B cell (primary cell): ENCODE measurements around the gene CHCHD6. TPM values are rescaled to one million over a fixed set of nuclear protein-coding genes. Genes with fewer than 3 reads are reported as not detected.

Source experiments
- ATAC-seq: fragments of 200-7000 bp; cut with Tn5 transposase; one replicate; pipeline ENCODE4 v1.10.0; 2021; ENCODE audit warnings: low read depth, mild to moderate bottlenecking, moderate number of reproducible peaks, moderate library complexity
- CTCF ChIA-PET: fragments of 350-600 bp; sonication (Branson Sonifier 250); formaldehyde crosslinking; loops from one replicate; lab custom pipeline; 2021; ENCODE audit warnings: antibody characterized with exemption, inconsistent platforms; lab: Charles Lee
- POLR2A ChIA-PET: fragments of 350-600 bp; sonication (Branson Sonifier 250); formaldehyde crosslinking; loops from one replicate; lab custom pipeline; 2021; ENCODE audit warnings: antibody characterized with exemption; lab: Charles Lee
- DNase-seq: peaks from one replicate; pipeline ENCODE4 v3.0.0; 2013
- H2AFZ ChIP-seq: 2 replicates; pipeline ENCODE4 v1.6.1; 2012; ENCODE audit warnings: mild to moderate bottlenecking, low read depth, low read length; ENCODE audit not compliant: insufficient read depth, poor library complexity, severe bottlenecking
- H3K27ac ChIP-seq, 2 donors: 1 replicate in 1 of 2; 2 replicates in 1 of 2; pipeline ENCODE4 v1.5.1; 2012 to 2013; ENCODE audit warnings: low read length in 2 of 2, mild to moderate bottlenecking in 2 of 2, moderate library complexity in 1 of 2
- H3K27me3 ChIP-seq, 4 experiments: fragments of 200-600 bp in 1 of 4; sonication (generic) in 1 of 4; replicated peaks in 1 of 4; 1 replicate in 2 of 4; 2 replicates in 2 of 4; pipeline versions ENCODE4 v1.6.1 to v1.7.0; 2013 to 2016; ENCODE audit warnings: low read length in 3 of 4, mild to moderate bottlenecking in 2 of 4, mixed read lengths in 1 of 4, moderate library complexity in 1 of 4; ENCODE audit not compliant: insufficient read depth in 4 of 4, control insufficient read depth in 3 of 4; ENCODE audit errors: control extremely low read depth in 1 of 4
- H3K36me3 ChIP-seq, 2 experiments: replicated peaks in 1 of 2; 1 replicate in 1 of 2; 2 replicates in 1 of 2; pipeline versions ENCODE4 v1.6.1 to v1.7.1; 2013; ENCODE audit warnings: low read length in 1 of 2; ENCODE audit not compliant: insufficient read depth in 2 of 2, control insufficient read depth in 1 of 2; ENCODE audit errors: control extremely low read depth in 1 of 2, extremely low read depth in 1 of 2
- H3K4me1 ChIP-seq, 2 donors: fragments of 200-600 bp in 1 of 2; sonication (generic) in 1 of 2; 1 replicate in 1 of 2; 2 replicates in 1 of 2; pipeline versions ENCODE4 v1.5.1 to v1.6.1; 2013 to 2017; ENCODE audit warnings: low read length in 2 of 2; ENCODE audit not compliant: control insufficient read depth in 2 of 2, insufficient read depth in 2 of 2
- H3K4me2 ChIP-seq: replicated peaks from 2 replicates; pipeline ENCODE3; 2012; ENCODE audit warnings: mild to moderate bottlenecking, low read depth, low read length; ENCODE audit not compliant: poor library complexity, severe bottlenecking
- H3K4me3 ChIP-seq, 5 experiments: fragments of 200-600 bp in 1 of 5; sonication (generic) in 1 of 5; 1 replicate in 3 of 5; 2 replicates in 2 of 5; pipeline versions ENCODE4 v1.5.1 to v1.7.0; 2011 to 2016; ENCODE audit warnings: low read length in 4 of 5, mild to moderate bottlenecking in 4 of 5, low read depth in 2 of 5, control low read depth in 1 of 5, moderate library complexity in 1 of 5; ENCODE audit not compliant: insufficient read depth in 1 of 5; ENCODE audit errors: control extremely low read depth in 1 of 5, extremely low read depth in 1 of 5
- H3K79me2 ChIP-seq: fragments of 200-600 bp; sonication (generic); one replicate; pipeline ENCODE4 v1.6.0; 2016; ENCODE audit warnings: low read length; ENCODE audit not compliant: control insufficient read depth, insufficient read depth
- H3K9ac ChIP-seq: fragments of 200-600 bp; sonication (generic); 2 replicates; pipeline ENCODE4 v1.6.1; 2017; ENCODE audit warnings: mild to moderate bottlenecking, low read length, moderate library complexity
- H3K9me3 ChIP-seq, 3 donors: one replicate each; pipeline versions ENCODE4 v1.6.1 to v1.7.1; 2013; ENCODE audit warnings: low read length in 2 of 3; ENCODE audit not compliant: control insufficient read depth in 2 of 3, insufficient read depth in 1 of 3; ENCODE audit errors: control extremely low read depth in 1 of 3
- H4K20me1 ChIP-seq: 2 replicates; pipeline ENCODE4 v1.6.0; 2012; ENCODE audit warnings: mild to moderate bottlenecking, low read length; ENCODE audit not compliant: insufficient read depth, control insufficient read depth, poor library complexity, severe bottlenecking
- H3K27ac Mint-ChIP-seq: one replicate; pipeline ENCODE4 v1.8.0; 2021; ENCODE audit warnings: mixed read lengths
- H3K27me3 Mint-ChIP-seq: one replicate; pipeline ENCODE4 v1.8.0; 2021; ENCODE audit warnings: mixed read lengths
- H3K4me1 Mint-ChIP-seq: one replicate; pipeline ENCODE4 v1.8.0; 2021; ENCODE audit warnings: mixed read lengths
- H3K4me3 Mint-ChIP-seq: one replicate; pipeline ENCODE4 v1.8.0; 2021; ENCODE audit warnings: mixed read lengths
- H3K9me3 Mint-ChIP-seq: one replicate; pipeline ENCODE4 v1.8.0; 2022; ENCODE audit warnings: mixed read lengths; ENCODE audit not compliant: insufficient read depth
- EZH2 ChIP-seq: IDR thresholded peaks from 2 replicates; pipeline ENCODE4 v1.6.1; 2012; ENCODE audit warnings: borderline replicate concordance, low read depth, mild to moderate bottlenecking, moderate library complexity, low read length; ENCODE audit not compliant: insufficient read depth, poor library complexity, severe bottlenecking
- WGBS: methylation state at CpG from one replicate; pipeline ENCODE4 v1.1.5; 2013; ENCODE audit warnings: missing lambda C conversion rate; ENCODE audit not compliant: insufficient coverage; 5-methylcytosine and 5-hydroxymethylcytosine counted together
- intact Hi-C: fragments of 100-400 bp; cut with micrococcal nuclease; formaldehyde crosslinking; loops from one replicate; pipeline ENCODE4 v1.10.0; 2022
- polyA plus RNA-seq: library from polyadenylated mRNA; depleted of rRNA; stranded (reverse); fragments of >200 nt; gene quantifications from 2 replicates; pipeline ENCODE4 v1.2.3, GENCODE V29; 2012
- total RNA-seq, 2 donors: library from RNA; stranded (reverse); fragments of 120-200 nt in 1 of 2; gene quantifications; 1 replicate in 1 of 2; 2 replicates in 1 of 2; pipeline versions ENCODE4 v1.2.3 to v1.2.4, GENCODE V29; 2013 to 2022
- TF ChIP-seq, protein P1 (sequence below): fragments of 200-600 bp; IDR thresholded peaks from one replicate; pipeline ENCODE4 v1.8.0; 2022; ENCODE audit warnings: antibody characterized with exemption, mild to moderate bottlenecking

The CHCHD6 gene
- total and polyA plus RNA-seq, 2 donors (not counting 1 experiment from before 2014, with no cell fraction given), result 8.0 to 13.5 TPM

DNA sequence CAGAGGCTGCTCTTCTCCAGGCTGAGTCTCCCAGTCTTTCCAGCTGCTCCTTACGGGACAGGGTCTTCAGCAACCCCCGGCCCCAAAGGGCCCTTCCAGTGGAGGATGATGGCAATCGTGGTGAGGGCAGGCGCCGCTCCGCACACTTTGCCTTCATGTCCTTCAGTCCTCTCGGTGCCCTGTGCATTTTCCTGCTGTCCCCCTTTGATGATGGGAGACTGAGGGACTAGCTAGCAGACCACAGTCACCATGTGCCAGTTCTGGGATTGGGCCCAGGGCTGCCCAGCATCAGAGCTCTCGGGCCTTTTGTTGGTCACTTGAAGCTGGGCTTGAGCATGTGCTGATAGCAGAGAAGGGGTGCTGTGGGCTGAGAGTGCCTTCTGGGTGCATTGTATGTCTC is 40.3 kb upstream of the CHCHD6 start:
- over 99% methylated on average over 8 of the region's 8 CpGs for WGBS
- Histone ChIP-seq H2AFZ (no peak overlapping the region), H3K4me3 (no peak overlapping the region), H3K4me2 (no peak overlapping the region), H3K79me2 (no peaks in the 10 kb centered on the region), H3K4me1 (peaks cover 0 to 3% of the 10 kb centered on the region in 2 donors), H3K9me3 (peaks cover 0 to 8% (median 0%) of the 10 kb centered on the region in 3 donors), H3K27ac (no peak overlapping the region), H3K36me3 (no peaks in the 10 kb centered on the region), H4K20me1 (no peaks in the 10 kb centered on the region), H3K9ac (no peak overlapping the region), H3K27me3 (peaks cover 0 to 18% (median 0%) of the 10 kb centered on the region in 4 experiments)
- DNase-seq, result no peak
- no peak overlapping the region for H3K27ac Mint-ChIP-seq
- CTCF ChIA-PET, result no interaction called here
- no peak for TF ChIP-seq EZH2
- TF ChIP-seq, protein P1, sequence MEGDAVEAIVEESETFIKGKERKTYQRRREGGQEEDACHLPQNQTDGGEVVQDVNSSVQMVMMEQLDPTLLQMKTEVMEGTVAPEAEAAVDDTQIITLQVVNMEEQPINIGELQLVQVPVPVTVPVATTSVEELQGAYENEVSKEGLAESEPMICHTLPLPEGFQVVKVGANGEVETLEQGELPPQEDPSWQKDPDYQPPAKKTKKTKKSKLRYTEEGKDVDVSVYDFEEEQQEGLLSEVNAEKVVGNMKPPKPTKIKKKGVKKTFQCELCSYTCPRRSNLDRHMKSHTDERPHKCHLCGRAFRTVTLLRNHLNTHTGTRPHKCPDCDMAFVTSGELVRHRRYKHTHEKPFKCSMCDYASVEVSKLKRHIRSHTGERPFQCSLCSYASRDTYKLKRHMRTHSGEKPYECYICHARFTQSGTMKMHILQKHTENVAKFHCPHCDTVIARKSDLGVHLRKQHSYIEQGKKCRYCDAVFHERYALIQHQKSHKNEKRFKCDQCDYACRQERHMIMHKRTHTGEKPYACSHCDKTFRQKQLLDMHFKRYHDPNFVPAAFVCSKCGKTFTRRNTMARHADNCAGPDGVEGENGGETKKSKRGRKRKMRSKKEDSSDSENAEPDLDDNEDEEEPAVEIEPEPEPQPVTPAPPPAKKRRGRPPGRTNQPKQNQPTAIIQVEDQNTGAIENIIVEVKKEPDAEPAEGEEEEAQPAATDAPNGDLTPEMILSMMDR, result no peak
- H3K4me1 Mint-ChIP-seq, result no peaks in the 10 kb centered on the region
- no peak overlapping the region for H3K4me3 Mint-ChIP-seq
- no peaks in the 10 kb centered on the region for H3K9me3 Mint-ChIP-seq
- POLR2A ChIA-PET, result no interaction called here
- intact Hi-C loops, result no loop called here
- no peak for ATAC-seq
- peaks cover 16% of the 10 kb centered on the region for H3K27me3 Mint-ChIP-seq

DNA sequence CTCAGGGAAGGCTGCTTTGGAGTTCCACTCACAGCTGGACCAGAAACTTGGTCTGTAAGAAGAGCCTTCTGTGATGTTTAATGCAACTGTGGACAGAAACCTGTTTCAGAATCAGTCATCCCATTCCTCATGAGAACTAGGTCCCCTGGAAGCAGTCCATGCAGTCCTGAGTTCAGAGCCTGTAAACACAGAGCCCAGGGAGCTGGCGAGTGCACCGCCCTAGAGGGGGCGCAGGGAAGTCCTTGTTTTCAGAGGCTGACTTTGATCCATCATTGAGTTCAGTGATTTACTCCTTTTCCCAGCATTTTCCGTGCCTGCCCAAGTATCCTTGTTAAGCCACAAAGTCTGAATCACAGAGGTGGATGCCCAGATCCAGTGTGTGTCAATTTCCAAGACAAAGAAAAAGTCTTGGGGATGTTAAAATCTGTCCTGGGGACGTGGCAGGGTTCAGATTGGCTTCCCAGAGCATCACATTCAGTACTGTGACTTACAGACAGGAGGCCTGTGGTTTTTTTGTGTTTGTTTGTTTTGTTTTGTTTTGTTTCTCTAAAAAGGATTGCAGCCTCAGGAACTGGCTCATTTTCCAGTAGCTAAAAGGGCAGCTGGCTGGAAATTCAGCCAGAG is 39.3 kb upstream of the CHCHD6 start:
- peaks cover 0 to 10% (median 0%) of the 10 kb centered on the region in 3 donors for H3K9me3 ChIP-seq
- H4K20me1 ChIP-seq, result no peaks in the 10 kb centered on the region
- no peak for TF ChIP-seq EZH2
- TF ChIP-seq, protein P1, result no peak
- peaks cover 16% of the 10 kb centered on the region for H3K27me3 Mint-ChIP-seq
- no peak overlapping the region for H3K27ac Mint-ChIP-seq
- H3K27ac ChIP-seq, result no peak overlapping the region
- DNase-seq, result no peak
- no peak overlapping the region for H3K9ac ChIP-seq
- H3K4me3 Mint-ChIP-seq, result no peak overlapping the region
- no peaks in the 10 kb centered on the region for H3K36me3 ChIP-seq
- no peak for ATAC-seq
- H3K4me1 Mint-ChIP-seq, result no peaks in the 10 kb centered on the region
- H3K9me3 Mint-ChIP-seq, result no peaks in the 10 kb centered on the region
- no peak overlapping the region for H2AFZ ChIP-seq
- peaks cover 0 to 18% (median 0%) of the 10 kb centered on the region in 4 experiments for H3K27me3 ChIP-seq
- H3K4me3 ChIP-seq, result no peak overlapping the region
- H3K4me1 ChIP-seq, result peaks cover 0 to 3% of the 10 kb centered on the region in 2 donors
- no peaks in the 10 kb centered on the region for H3K79me2 ChIP-seq
- intact Hi-C loops, result no loop called here
- CTCF ChIA-PET, result no interaction called here
- H3K4me2 ChIP-seq, result no peak overlapping the region
- 79% methylated on average over 5 of the region's 5 CpGs for WGBS
- POLR2A ChIA-PET, result no interaction called here
